ENCODE measurements around the gene CNPY1.

DNA sequence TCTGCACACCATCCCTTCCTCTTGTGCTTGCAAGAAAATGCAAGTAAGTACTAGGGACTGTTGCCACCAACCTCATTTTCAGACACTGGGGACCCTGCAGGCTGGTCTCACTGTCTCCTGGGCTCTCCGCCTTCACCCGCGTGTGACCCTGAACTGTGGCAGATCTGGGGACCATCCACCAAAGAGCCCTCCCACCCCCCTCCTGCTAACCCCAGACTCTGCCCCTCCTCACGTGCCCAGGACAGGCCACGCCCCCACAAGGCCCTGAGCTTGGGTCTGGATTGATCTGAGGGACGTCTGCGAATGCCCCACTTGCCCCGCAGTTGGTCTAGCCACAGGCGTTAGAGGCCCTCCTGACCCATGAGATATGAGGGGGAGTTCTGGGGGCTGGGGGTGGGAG is 8.1 kb downstream of the CNPY1 start:
- TF ChIP-seq YY1 (IDR thresholded peaks at IDR 0.05) (no peak), FOXA2 (IDR thresholded peaks at IDR 0.05) (no peak)
- TF ChIP-seq, protein P1, sequence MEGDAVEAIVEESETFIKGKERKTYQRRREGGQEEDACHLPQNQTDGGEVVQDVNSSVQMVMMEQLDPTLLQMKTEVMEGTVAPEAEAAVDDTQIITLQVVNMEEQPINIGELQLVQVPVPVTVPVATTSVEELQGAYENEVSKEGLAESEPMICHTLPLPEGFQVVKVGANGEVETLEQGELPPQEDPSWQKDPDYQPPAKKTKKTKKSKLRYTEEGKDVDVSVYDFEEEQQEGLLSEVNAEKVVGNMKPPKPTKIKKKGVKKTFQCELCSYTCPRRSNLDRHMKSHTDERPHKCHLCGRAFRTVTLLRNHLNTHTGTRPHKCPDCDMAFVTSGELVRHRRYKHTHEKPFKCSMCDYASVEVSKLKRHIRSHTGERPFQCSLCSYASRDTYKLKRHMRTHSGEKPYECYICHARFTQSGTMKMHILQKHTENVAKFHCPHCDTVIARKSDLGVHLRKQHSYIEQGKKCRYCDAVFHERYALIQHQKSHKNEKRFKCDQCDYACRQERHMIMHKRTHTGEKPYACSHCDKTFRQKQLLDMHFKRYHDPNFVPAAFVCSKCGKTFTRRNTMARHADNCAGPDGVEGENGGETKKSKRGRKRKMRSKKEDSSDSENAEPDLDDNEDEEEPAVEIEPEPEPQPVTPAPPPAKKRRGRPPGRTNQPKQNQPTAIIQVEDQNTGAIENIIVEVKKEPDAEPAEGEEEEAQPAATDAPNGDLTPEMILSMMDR (IDR thresholded peaks at IDR 0.05; ENCODE audit: low read depth, low read length, missing input control) = no peak
